ENCODE data around the gene GRM8.

GRM8 gene

GRCh38 chr7:126453104-126453503 lies 799.6 kb downstream of the GRM8 start:
- DNase-seq (ENCODE audit: extremely low read depth in 1 of 2, low read depth in 1 of 2), result no peak

- DNase-seq (ENCODE audit: extremely low read depth in 1 of 2, low read depth in 1 of 2), result no peak
Measured at GRCh38 chr7:126450269-126450671, 802.5 kb downstream of the GRM8 start.

GRCh38 chr7:126449611-126450268 lies 803.0 kb downstream of the GRM8 start:
- no peak for DNase-seq (ENCODE audit: extremely low read depth in 1 of 2, low read depth in 1 of 2)

- DNase-seq (ENCODE audit: extremely low read depth in 1 of 2, low read depth in 1 of 2), result no peak
Measured at GRCh38 chr7:126447984-126448383, 804.8 kb downstream of the GRM8 start.

- DNase-seq (ENCODE audit: extremely low read depth in 1 of 2, low read depth in 1 of 2), result no peak
Measured at GRCh38 chr7:126445991-126446390, 806.8 kb downstream of the GRM8 start.

GRCh38 chr7:126443951-126444350 lies 808.8 kb downstream of the GRM8 start:
- DNase-seq (ENCODE audit: extremely low read depth in 1 of 2, low read depth in 1 of 2), result no peak

GRCh38 chr7:126442908-126443307 lies 809.8 kb downstream of the GRM8 start:
- DNase-seq (ENCODE audit: extremely low read depth in 1 of 2, low read depth in 1 of 2), result no peak

GRCh38 chr7:126441745-126442144 lies 811.0 kb downstream of the GRM8 start:
- no peak for DNase-seq (ENCODE audit: extremely low read depth in 1 of 2, low read depth in 1 of 2)

- no peak for DNase-seq (ENCODE audit: extremely low read depth in 1 of 2, low read depth in 1 of 2)
Measured at GRCh38 chr7:126440542-126440941, 812.2 kb downstream of the GRM8 start.

- no peak for DNase-seq (ENCODE audit: extremely low read depth in 1 of 2, low read depth in 1 of 2)
Measured at GRCh38 chr7:126436213-126436868, 816.4 kb downstream of the GRM8 start.

GRCh38 chr7:126426652-126427051 lies 826.1 kb downstream of the GRM8 start:
- no peak for DNase-seq (ENCODE audit: extremely low read depth in 1 of 2, low read depth in 1 of 2)

GRCh38 chr7:126424985-126425384 lies 827.8 kb downstream of the GRM8 start:
- no peak for DNase-seq (ENCODE audit: extremely low read depth in 1 of 2, low read depth in 1 of 2)

- no peak for DNase-seq (ENCODE audit: extremely low read depth in 1 of 2, low read depth in 1 of 2)
Measured at GRCh38 chr7:126419047-126419446, 833.7 kb downstream of the GRM8 start.

- no peak for DNase-seq (ENCODE audit: extremely low read depth in 1 of 2, low read depth in 1 of 2)
Measured at GRCh38 chr7:126411821-126412383, 840.8 kb downstream of the GRM8 start.

GRCh38 chr7:126411032-126411820 lies 841.5 kb downstream of the GRM8 start:
- DNase-seq (ENCODE audit: extremely low read depth in 1 of 2, low read depth in 1 of 2), result no peak

- DNase-seq (ENCODE audit: extremely low read depth in 1 of 2, low read depth in 1 of 2), result no peak
Measured at GRCh38 chr7:126403040-126403439, 849.7 kb downstream of the GRM8 start.

GRCh38 chr7:126401918-126402317 lies 850.8 kb downstream of the GRM8 start:
- DNase-seq (ENCODE audit: extremely low read depth in 1 of 2, low read depth in 1 of 2), result no peak

GRCh38 chr7:126398851-126399529 lies 853.8 kb downstream of the GRM8 start:
- DNase-seq (ENCODE audit: extremely low read depth in 1 of 2, low read depth in 1 of 2), result no peak

- DNase-seq (ENCODE audit: extremely low read depth in 1 of 2, low read depth in 1 of 2), result no peak
Measured at GRCh38 chr7:126398285-126398684, 854.5 kb downstream of the GRM8 start.

GRCh38 chr7:126394406-126394805 lies 858.3 kb downstream of the GRM8 start:
- no peak for DNase-seq (ENCODE audit: extremely low read depth in 1 of 2, low read depth in 1 of 2)
